GM12878 (cell line): ENCODE measurements around the gene NFIL3. TPM values are rescaled to one million over a fixed set of nuclear protein-coding genes. Genes with fewer than 3 reads are reported as not detected.
A peak's percentile ranks its signal among the peaks of the same experiment; 100 is the strongest.

ENCODE experiments used
- BHLHE40 ChIP-seq, 2 experiments: fragments of 450-650 bp in 1 of 2; IDR thresholded peaks; 2 replicates each; pipeline ENCODE4 v1.6.1; 2011 to 2017; ENCODE audit warnings: low read depth in 2 of 2, borderline replicate concordance in 1 of 2, improper control_type of control experiment in 1 of 2, low read length in 1 of 2, mild to moderate bottlenecking in 1 of 2
- CEBPB ChIP-seq, 2 experiments: fragments of 150-350 bp in 1 of 2; IDR thresholded peaks; 2 replicates each; pipeline ENCODE4 v1.6.1; 2012 to 2014; ENCODE audit warnings: low read depth in 2 of 2, low read length in 2 of 2, borderline replicate concordance in 1 of 2, inconsistent platforms in 1 of 2
- CHD1 ChIP-seq: IDR thresholded peaks from 2 replicates; pipeline ENCODE4 v1.6.1; 2012; ENCODE audit warnings: low read depth, low read length, improper control_type of control experiment
- ETV6 ChIP-seq, 2 experiments: fragments of 450-650 bp in 1 of 2; IDR thresholded peaks in 1 of 2; conservative IDR thresholded peaks in 1 of 2; 2 replicates each; pipeline ENCODE4 v1.6.1; 2014; ENCODE audit warnings: antibody characterized with exemption in 1 of 2, borderline replicate concordance in 1 of 2, low read depth in 1 of 2, mild to moderate bottlenecking in 1 of 2, moderate library complexity in 1 of 2
- FOXK2 ChIP-seq: fragments of 450-650 bp; IDR thresholded peaks from 2 replicates; pipeline ENCODE4 v1.6.1; 2017; ENCODE audit warnings: mild to moderate bottlenecking, moderate library complexity
- IKZF2 ChIP-seq, 2 experiments: fragments of 450-650 bp; IDR thresholded peaks; 2 replicates each; pipeline ENCODE4 v1.6.1; 2017; ENCODE audit warnings: mild to moderate bottlenecking in 2 of 2, moderate library complexity in 2 of 2
- IRF4 ChIP-seq: IDR thresholded peaks from 2 replicates; pipeline ENCODE4 v1.6.1; 2011; ENCODE audit warnings: low read depth, low read length
- JUNB ChIP-seq: IDR thresholded peaks from 2 replicates; pipeline ENCODE4 v1.6.1; 2016; ENCODE audit warnings: antibody characterized with exemption, mild to moderate bottlenecking
- KLF5 ChIP-seq: fragments of 450-650 bp; IDR thresholded peaks from 2 replicates; pipeline ENCODE4 v1.6.1; 2014; ENCODE audit warnings: mild to moderate bottlenecking; ENCODE audit not compliant: partially characterized antibody
- MEF2A ChIP-seq: IDR thresholded peaks from 2 replicates; pipeline ENCODE4 v1.6.1; 2011; ENCODE audit warnings: low read depth, mild to moderate bottlenecking, low read length, moderate library complexity; ENCODE audit not compliant: insufficient read depth
- POLR2AphosphoS5 ChIP-seq: IDR thresholded peaks from 2 replicates; pipeline ENCODE4 v1.6.1; 2011; ENCODE audit warnings: mild to moderate bottlenecking, low read length, inconsistent platforms
- SMAD5 ChIP-seq: IDR thresholded peaks from 2 replicates; pipeline ENCODE4 v1.6.1; 2016; ENCODE audit warnings: antibody characterized with exemption, low read depth
- TBL1XR1 ChIP-seq: IDR thresholded peaks from 2 replicates; pipeline ENCODE4 v1.6.1; 2012; ENCODE audit warnings: low read depth, low read length, improper control_type of control experiment
- TCF12 ChIP-seq: IDR thresholded peaks from 2 replicates; pipeline ENCODE4 v1.6.1; 2011; ENCODE audit warnings: low read depth, mild to moderate bottlenecking, low read length
- TCF7 ChIP-seq: IDR thresholded peaks from 2 replicates; pipeline ENCODE4 v1.6.1; 2014; ENCODE audit warnings: antibody characterized with exemption, borderline replicate concordance
- ZZZ3 ChIP-seq: IDR thresholded peaks from 2 replicates; pipeline ENCODE4 v1.6.1; 2011; ENCODE audit warnings: low read depth; ENCODE audit not compliant: control insufficient read depth, insufficient read length
- polyA plus RNA-seq, 11 experiments: library from polyadenylated mRNA; depleted of rRNA in 4 of 11; unstranded in 6 of 11; stranded (reverse) in 5 of 11; fragments of >200 nt; fragmentation: Nextera tagmentation in 4 of 11; fragmentation: Illumina TruSeq in 1 of 11; extraction: Ambion mirVana in 4 of 11; extraction: Trizol in 1 of 11; gene quantifications; 1 replicate in 1 of 11; 2 replicates in 10 of 11; pipeline versions ENCODE4 v1.2.1 to v1.2.3, GENCODE V29; 2011 to 2016; ENCODE audit warnings: inconsistent platforms in 2 of 11, missing spikeins in 2 of 11, low read depth in 1 of 11
- total RNA-seq, 4 experiments: library from RNA; depleted of rRNA in 3 of 4; stranded (reverse); fragments of >200 nt in 3 of 4; fragmentation: Illumina TruSeq in 1 of 4; extraction: Trizol in 1 of 4; gene quantifications; 2 replicates each; pipeline versions ENCODE4 v1.2.1 to v1.2.3, GENCODE V29; 2013 to 2021
- TF ChIP-seq, protein P1 (sequence below): IDR thresholded peaks from 2 replicates; pipeline ENCODE4 v1.6.1; 2012; ENCODE audit warnings: low read depth, low read length, improper control_type of control experiment
- TF ChIP-seq, protein P2 (sequence below): fragments of 450-650 bp; IDR thresholded peaks from 2 replicates; pipeline ENCODE4 v1.6.1; 2016; ENCODE audit warnings: mild to moderate bottlenecking
- TF ChIP-seq, protein P3 (sequence below): fragments of 450-650 bp; IDR thresholded peaks from 2 replicates; pipeline ENCODE4 v1.6.1; 2017; ENCODE audit warnings: borderline replicate concordance
- TF ChIP-seq, protein P4 (sequence below): fragments of 450-650 bp; IDR thresholded peaks from 2 replicates; pipeline ENCODE4 v1.6.1; 2018; ENCODE audit warnings: mild to moderate bottlenecking, low read depth, moderate library complexity; ENCODE audit not compliant: partially characterized antibody
- TF ChIP-seq, protein P5 (sequence below): IDR thresholded peaks from 2 replicates; pipeline ENCODE4 v1.6.1; 2012; ENCODE audit warnings: low read depth, low read length, improper control_type of control experiment

NFIL3 gene
- total and polyA plus RNA-seq, 10 of the 15 experiments (the other 5 are each of a cell fraction or from before 2014, with no cell fraction given), result 0.18 to 1.0 (median 0.36) TPM; not detected in 3

DNA sequence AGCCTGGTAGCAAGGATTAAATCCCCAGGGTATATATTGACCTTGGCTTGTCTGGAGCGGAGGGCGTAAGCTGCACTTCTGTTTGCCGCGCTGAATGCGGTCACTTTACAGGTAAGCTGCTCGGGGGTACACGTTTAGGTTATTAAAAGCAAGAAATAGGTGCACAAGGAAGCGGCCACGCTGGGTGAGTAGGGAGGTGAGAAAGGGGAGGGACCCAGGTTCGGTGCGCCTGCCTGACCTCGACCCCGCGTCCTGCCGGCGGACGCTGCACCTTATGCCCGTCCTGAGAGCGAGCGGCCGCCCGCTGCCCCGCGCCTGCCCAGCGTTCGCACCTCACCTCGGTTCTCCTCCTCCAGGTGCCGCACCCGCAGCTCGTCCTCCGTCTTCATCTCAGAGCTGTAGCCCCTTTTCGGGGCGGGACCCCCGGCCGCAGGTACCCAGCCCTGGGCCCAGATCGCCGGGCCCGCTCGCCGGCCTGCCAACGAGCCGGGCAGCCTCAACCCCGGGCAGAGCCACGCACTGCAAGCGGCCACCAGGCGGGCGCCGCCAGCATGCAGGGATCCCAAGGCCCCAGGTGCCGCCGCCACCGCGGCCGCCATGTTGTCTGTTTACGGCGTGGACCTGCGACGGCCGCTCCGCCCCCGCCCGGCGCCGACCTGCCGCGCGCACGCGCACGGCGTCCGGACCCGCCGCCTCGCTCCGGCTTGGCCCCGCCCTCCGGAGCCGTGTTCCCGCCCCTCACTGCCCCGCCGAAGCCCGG is 62.2 kb downstream of the NFIL3 start, which contains the start of gene AUH (continued):
- TF ChIP-seq CEBPB (IDR thresholded peaks at IDR 0.05; ENCODE audit: borderline replicate concordance in 1 of 2, low read depth in 2 of 2, low read length in 2 of 2) (no peak), POLR2AphosphoS5 (peak; percentile 49; the same call in 1 of the 2 replicates), ETV6 (conservative IDR thresholded peaks at IDR 0.05 in 1 of 2, IDR thresholded peaks at IDR 0.05 in 1 of 2; ENCODE audit: borderline replicate concordance in 1 of 2, low read depth in 1 of 2) (0 out of 4 replicates have a peak, but pooled peaks of 1 of the 2 experiments have one; percentile 45), KLF5 (no peak), ZZZ3 (no peak), FOXK2 (no peak), TCF12 (0 out of 2 replicates have a peak, but pooled peaks have one; percentile 6), IKZF2 (IDR thresholded peaks at IDR 0.05) (no peak), TBL1XR1 (no peak), CHD1 (no peak), SMAD5 (no peak), TCF7 (no peak), JUNB (no peak), BHLHE40 (IDR thresholded peaks at IDR 0.05; ENCODE audit: borderline replicate concordance in 1 of 2, low read depth in 2 of 2, low read length in 1 of 2) (peak in 1 of 2 experiments; percentile 59; a peak in 2 of 4 replicates), MEF2A (no peak), IRF4 (no peak)
- TF ChIP-seq, protein P1, sequence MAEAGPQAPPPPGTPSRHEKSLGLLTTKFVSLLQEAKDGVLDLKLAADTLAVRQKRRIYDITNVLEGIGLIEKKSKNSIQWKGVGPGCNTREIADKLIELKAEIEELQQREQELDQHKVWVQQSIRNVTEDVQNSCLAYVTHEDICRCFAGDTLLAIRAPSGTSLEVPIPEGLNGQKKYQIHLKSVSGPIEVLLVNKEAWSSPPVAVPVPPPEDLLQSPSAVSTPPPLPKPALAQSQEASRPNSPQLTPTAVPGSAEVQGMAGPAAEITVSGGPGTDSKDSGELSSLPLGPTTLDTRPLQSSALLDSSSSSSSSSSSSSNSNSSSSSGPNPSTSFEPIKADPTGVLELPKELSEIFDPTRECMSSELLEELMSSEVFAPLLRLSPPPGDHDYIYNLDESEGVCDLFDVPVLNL, result no peak
- TF ChIP-seq, protein P2, sequence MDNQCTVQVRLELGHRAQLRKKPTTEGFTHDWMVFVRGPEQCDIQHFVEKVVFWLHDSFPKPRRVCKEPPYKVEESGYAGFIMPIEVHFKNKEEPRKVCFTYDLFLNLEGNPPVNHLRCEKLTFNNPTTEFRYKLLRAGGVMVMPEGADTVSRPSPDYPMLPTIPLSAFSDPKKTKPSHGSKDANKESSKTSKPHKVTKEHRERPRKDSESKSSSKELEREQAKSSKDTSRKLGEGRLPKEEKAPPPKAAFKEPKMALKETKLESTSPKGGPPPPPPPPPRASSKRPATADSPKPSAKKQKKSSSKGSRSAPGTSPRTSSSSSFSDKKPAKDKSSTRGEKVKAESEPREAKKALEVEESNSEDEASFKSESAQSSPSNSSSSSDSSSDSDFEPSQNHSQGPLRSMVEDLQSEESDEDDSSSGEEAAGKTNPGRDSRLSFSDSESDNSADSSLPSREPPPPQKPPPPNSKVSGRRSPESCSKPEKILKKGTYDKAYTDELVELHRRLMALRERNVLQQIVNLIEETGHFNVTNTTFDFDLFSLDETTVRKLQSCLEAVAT, result no peak
- TF ChIP-seq, protein P3, sequence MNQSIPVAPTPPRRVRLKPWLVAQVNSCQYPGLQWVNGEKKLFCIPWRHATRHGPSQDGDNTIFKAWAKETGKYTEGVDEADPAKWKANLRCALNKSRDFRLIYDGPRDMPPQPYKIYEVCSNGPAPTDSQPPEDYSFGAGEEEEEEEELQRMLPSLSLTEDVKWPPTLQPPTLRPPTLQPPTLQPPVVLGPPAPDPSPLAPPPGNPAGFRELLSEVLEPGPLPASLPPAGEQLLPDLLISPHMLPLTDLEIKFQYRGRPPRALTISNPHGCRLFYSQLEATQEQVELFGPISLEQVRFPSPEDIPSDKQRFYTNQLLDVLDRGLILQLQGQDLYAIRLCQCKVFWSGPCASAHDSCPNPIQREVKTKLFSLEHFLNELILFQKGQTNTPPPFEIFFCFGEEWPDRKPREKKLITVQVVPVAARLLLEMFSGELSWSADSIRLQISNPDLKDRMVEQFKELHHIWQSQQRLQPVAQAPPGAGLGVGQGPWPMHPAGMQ, result no peak
- TF ChIP-seq, protein P4, sequence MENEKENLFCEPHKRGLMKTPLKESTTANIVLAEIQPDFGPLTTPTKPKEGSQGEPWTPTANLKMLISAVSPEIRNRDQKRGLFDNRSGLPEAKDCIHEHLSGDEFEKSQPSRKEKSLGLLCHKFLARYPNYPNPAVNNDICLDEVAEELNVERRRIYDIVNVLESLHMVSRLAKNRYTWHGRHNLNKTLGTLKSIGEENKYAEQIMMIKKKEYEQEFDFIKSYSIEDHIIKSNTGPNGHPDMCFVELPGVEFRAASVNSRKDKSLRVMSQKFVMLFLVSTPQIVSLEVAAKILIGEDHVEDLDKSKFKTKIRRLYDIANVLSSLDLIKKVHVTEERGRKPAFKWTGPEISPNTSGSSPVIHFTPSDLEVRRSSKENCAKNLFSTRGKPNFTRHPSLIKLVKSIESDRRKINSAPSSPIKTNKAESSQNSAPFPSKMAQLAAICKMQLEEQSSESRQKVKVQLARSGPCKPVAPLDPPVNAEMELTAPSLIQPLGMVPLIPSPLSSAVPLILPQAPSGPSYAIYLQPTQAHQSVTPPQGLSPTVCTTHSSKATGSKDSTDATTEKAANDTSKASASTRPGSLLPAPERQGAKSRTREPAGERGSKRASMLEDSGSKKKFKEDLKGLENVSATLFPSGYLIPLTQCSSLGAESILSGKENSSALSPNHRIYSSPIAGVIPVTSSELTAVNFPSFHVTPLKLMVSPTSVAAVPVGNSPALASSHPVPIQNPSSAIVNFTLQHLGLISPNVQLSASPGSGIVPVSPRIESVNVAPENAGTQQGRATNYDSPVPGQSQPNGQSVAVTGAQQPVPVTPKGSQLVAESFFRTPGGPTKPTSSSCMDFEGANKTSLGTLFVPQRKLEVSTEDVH, result no peak
- TF ChIP-seq, protein P5, sequence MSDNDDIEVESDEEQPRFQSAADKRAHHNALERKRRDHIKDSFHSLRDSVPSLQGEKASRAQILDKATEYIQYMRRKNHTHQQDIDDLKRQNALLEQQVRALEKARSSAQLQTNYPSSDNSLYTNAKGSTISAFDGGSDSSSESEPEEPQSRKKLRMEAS, result no peak
